Natural killer cell (primary cell): ENCODE data around the gene OCRL. TPM values are rescaled to one million over a fixed set of nuclear protein-coding genes. Genes with fewer than 3 reads are reported as not detected.

ENCODE experiments used
- ATAC-seq, 3 donors: fragments of 150-1000 bp in 2 of 3; fragments of 200-7000 bp in 1 of 3; cut with Tn5 transposase; 1 replicate in 1 of 3; 2 replicates in 2 of 3; pipeline ENCODE4 v1.10.0; 2021; ENCODE audit warnings: mild to moderate bottlenecking in 2 of 3, moderate library complexity in 2 of 3
- DNase-seq, 2 donors: peaks; one replicate each; pipeline versions ENCODE4 v3.0.0 to v3.0.0-alpha.2; 2013 to 2021; ENCODE audit warnings: mixed read lengths in 1 of 2
- H3K27ac ChIP-seq: one replicate; pipeline ENCODE4 v1.5.1; 2013; ENCODE audit warnings: mild to moderate bottlenecking, low read length
- H3K27me3 ChIP-seq: one replicate; pipeline ENCODE4 v1.6.1; 2013; ENCODE audit warnings: low read length; ENCODE audit not compliant: control insufficient read depth, insufficient read depth
- H3K36me3 ChIP-seq: one replicate; pipeline ENCODE4 v1.6.1; 2013; ENCODE audit warnings: low read length; ENCODE audit not compliant: control insufficient read depth, insufficient read depth
- H3K4me1 ChIP-seq: one replicate; pipeline ENCODE4 v1.6.1; 2013; ENCODE audit warnings: low read length; ENCODE audit not compliant: control insufficient read depth, insufficient read depth
- H3K4me3 ChIP-seq: one replicate; pipeline ENCODE4 v1.5.1; 2013; ENCODE audit warnings: low read length
- H3K9me3 ChIP-seq: one replicate; pipeline ENCODE4 v1.6.1; 2013; ENCODE audit warnings: low read length; ENCODE audit not compliant: control insufficient read depth, insufficient read depth
- H3K27ac Mint-ChIP-seq, 2 donors: one replicate each; pipeline ENCODE4 v1.8.0; 2022; ENCODE audit warnings: mild to moderate bottlenecking in 2 of 2, mixed read lengths in 2 of 2, moderate library complexity in 1 of 2
- H3K27me3 Mint-ChIP-seq, 2 donors: one replicate each; pipeline ENCODE4 v1.8.0; 2022; ENCODE audit warnings: low read depth in 2 of 2, mixed read lengths in 2 of 2
- H3K36me3 Mint-ChIP-seq: one replicate; pipeline ENCODE4 v1.8.0; 2022; ENCODE audit warnings: mixed read lengths
- H3K4me1 Mint-ChIP-seq, 2 donors: one replicate each; pipeline ENCODE4 v1.8.0; 2022; ENCODE audit warnings: mixed read lengths in 2 of 2
- H3K4me3 Mint-ChIP-seq: one replicate; pipeline ENCODE4 v1.8.0; 2022; ENCODE audit warnings: mild to moderate bottlenecking, moderate library complexity, mixed read lengths
- H3K9me3 Mint-ChIP-seq, 2 donors: one replicate each; pipeline ENCODE4 v1.8.0; 2022; ENCODE audit warnings: mixed read lengths in 2 of 2
- CTCF ChIP-seq: fragments of 200-600 bp; IDR thresholded peaks from one replicate; pipeline ENCODE4 v1.8.0; 2022; ENCODE audit warnings: antibody characterized with exemption
- WGBS: methylation state at CpG from one replicate; pipeline ENCODE4 v1.1.7; 2013; ENCODE audit warnings: missing lambda C conversion rate; ENCODE audit not compliant: insufficient coverage; 5-methylcytosine and 5-hydroxymethylcytosine counted together
- intact Hi-C: fragments of 100-400 bp; cut with micrococcal nuclease; formaldehyde crosslinking; loops from one replicate; pipeline ENCODE4 v1.14.2; 2022
- total RNA-seq, 4 donors: library from RNA; stranded (reverse); fragments of 120-200 nt in 1 of 4; gene quantifications; one replicate each; pipeline versions ENCODE4 v1.2.3 to v1.2.4, GENCODE V29; 2013 to 2022

The OCRL gene
- total RNA-seq, 3 donors from 2014 or later (not counting 1 experiment from before 2014, with no cell fraction given): 1.0 to 2.2 (median 1.8) TPM

GRCh38 chrX:129606918-129607317 lies 66.9 kb downstream of the OCRL start:
- intact Hi-C loops: loop anchor here (1.0 to 10.0 kb wide), 6 partner anchors 120 to 588 kb away; no protein-coding TSS in a partner anchor
- Mint-ChIP-seq H3K27me3 (peaks cover 0 to 11% of the 10 kb centered on the region in 2 donors), H3K4me3 (no peak overlapping the region), H3K4me1 (peaks cover 6 to 24% of the 10 kb centered on the region in 2 donors), H3K9me3 (no peaks in the 10 kb centered on the region), H3K36me3 (no peaks in the 10 kb centered on the region), H3K27ac (no peak overlapping the region)
- 3% methylated on average over 3 of the region's 5 CpGs for WGBS
- ATAC-seq (peak; percentile 64 to 78 (median 69)), DNase-seq (peak; percentile 26 to 79)
- H3K36me3 ChIP-seq: no peaks in the 10 kb centered on the region
- H3K9me3 ChIP-seq: no peaks in the 10 kb centered on the region
- H3K27me3 ChIP-seq: no peaks in the 10 kb centered on the region
- H3K4me1 ChIP-seq: peaks cover 21% of the 10 kb centered on the region
- H3K27ac ChIP-seq: no peak overlapping the region
- TF ChIP-seq CTCF: peak; percentile 62
- no peak overlapping the region for H3K4me3 ChIP-seq

DNA sequence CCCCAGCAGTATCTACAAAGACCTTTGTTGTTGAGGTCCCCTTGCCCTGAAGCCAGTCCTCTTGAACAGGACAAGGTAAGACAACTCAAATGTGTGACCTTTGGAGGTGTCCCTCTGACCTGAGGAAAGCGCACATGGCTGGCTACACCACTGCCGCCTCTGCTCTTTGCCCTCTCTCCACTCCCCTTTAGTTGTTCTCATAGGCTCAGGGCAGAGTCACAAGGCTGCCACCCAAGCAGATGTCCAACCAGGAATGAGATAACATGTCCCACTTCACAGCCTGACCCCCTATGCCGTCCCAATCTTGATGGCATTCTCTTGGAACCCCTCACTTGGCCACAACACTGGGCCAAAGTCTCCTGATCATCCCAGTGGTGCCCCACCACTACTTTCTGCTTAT lies 68.4 kb downstream of the OCRL start:
- ATAC-seq (no peak), DNase-seq (no peak)
- Histone ChIP-seq H3K4me1 (peaks cover 21% of the 10 kb centered on the region), H3K36me3 (no peaks in the 10 kb centered on the region), H3K9me3 (no peaks in the 10 kb centered on the region), H3K27me3 (no peaks in the 10 kb centered on the region), H3K4me3 (no peak overlapping the region), H3K27ac (no peak overlapping the region)
- Mint-ChIP-seq H3K36me3 (no peaks in the 10 kb centered on the region), H3K4me3 (no peak overlapping the region), H3K27ac (no peak overlapping the region), H3K9me3 (no peaks in the 10 kb centered on the region), H3K27me3 (peaks cover 0 to 11% of the 10 kb centered on the region in 2 donors), H3K4me1 (peaks cover 6 to 17% of the 10 kb centered on the region in 2 donors)
- no peak for TF ChIP-seq CTCF
- intact Hi-C loops: loop anchor here (5.0 to 10.0 kb wide), 4 partner anchors 119 to 586 kb away; no protein-coding TSS in a partner anchor
- WGBS: 100% methylated on average over 3 of the region's 3 CpGs

- Histone ChIP-seq H3K9me3 (no peaks in the 10 kb centered on the region), H3K36me3 (no peaks in the 10 kb centered on the region), H3K4me3 (no peak overlapping the region), H3K27me3 (no peaks in the 10 kb centered on the region), H3K27ac (no peak overlapping the region), H3K4me1 (peaks cover 13% of the 10 kb centered on the region)
- DNase-seq (no peak), ATAC-seq (no peak)
- WGBS: 100% methylated on average over 1 of the region's 1 CpG
- H3K4me1 Mint-ChIP-seq: peaks cover 0 to 8% of the 10 kb centered on the region in 2 donors
- H3K36me3 Mint-ChIP-seq: no peaks in the 10 kb centered on the region
- no peak overlapping the region for H3K4me3 Mint-ChIP-seq
- peaks cover 0 to 11% of the 10 kb centered on the region in 2 donors for H3K27me3 Mint-ChIP-seq
- intact Hi-C loops: loop anchor here (5.0 to 10.0 kb wide), 4 partner anchors 118 to 585 kb away; no protein-coding TSS in a partner anchor
- no peak overlapping the region for H3K27ac Mint-ChIP-seq
- no peaks in the 10 kb centered on the region for H3K9me3 Mint-ChIP-seq
- no peak for TF ChIP-seq CTCF
Observed at GRCh38 chrX:129609395-129609794, 69.3 kb downstream of the OCRL start.

DNA sequence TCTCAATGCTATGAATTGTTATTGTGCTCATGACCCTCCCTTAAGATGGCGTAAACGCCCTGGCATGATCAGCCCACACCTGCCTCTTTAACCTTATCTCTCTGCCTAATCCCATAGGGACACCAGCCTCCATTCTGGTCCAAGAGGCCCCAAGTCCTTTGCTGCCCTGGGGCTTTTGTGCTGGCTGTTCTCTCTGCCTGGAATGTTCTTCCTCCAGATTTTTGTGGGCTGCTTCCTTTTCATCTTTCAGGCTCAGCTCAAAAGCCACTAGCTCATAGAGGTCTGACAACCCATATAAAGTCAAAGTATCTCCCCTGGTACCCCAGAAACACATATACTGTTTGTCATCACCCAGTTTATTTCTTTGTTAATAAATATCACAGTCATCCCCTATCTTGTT lies 72.3 kb downstream of the OCRL start:
- intact Hi-C loops: no loop called here
- 95% methylated on average over 2 of the region's 2 CpGs for WGBS
- no peaks in the 10 kb centered on the region for H3K9me3 Mint-ChIP-seq

More for the DNA sequence above, 72.3 kb downstream of the OCRL start:
- Histone ChIP-seq H3K4me3 (no peak overlapping the region), H3K9me3 (no peaks in the 10 kb centered on the region), H3K36me3 (no peaks in the 10 kb centered on the region), H3K27me3 (no peaks in the 10 kb centered on the region), H3K27ac (no peak overlapping the region), H3K4me1 (no peaks in the 10 kb centered on the region)
- Mint-ChIP-seq H3K4me1 (no peaks in the 10 kb centered on the region), H3K27me3 (peaks cover 0 to 11% of the 10 kb centered on the region in 2 donors), H3K36me3 (no peaks in the 10 kb centered on the region), H3K4me3 (no peak overlapping the region), H3K27ac (no peak overlapping the region)
- ATAC-seq: no peak
- DNase-seq: no peak
- no peak for TF ChIP-seq CTCF
